HG03469 (cell line): ENCODE results near the gene CLDN25.

Experiments
- ATAC-seq: cut with Tn5 transposase; IDR thresholded peaks from one replicate; pipeline ENCODE4 v1.9.1; 2021; ENCODE audit warnings: mild to moderate bottlenecking, moderate library complexity, moderate number of reproducible peaks; ENCODE audit not compliant: unreplicated experiment

Gene CLDN25

DNA sequence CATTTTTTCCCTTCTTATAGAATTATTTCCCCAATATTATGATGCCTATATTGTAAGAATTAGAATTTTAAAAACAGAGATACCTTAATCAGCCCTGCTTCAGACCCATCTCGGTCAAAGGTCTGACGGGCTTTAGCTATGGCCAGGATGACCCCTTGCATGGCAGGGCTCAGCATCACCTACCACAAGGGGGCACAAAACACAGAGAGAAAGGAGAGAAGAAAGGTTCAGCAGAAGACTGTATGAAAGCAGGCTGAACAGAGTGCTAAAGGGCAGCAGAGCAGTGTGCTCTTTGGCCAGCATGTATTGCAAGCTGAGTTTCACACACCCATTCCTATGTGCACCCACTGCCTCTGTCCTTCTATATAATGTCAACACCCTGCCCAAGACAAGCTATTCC is 26.8 kb downstream of the CLDN25 start:
- ATAC-seq: no peak

GRCh38 chr11:113808931-113809330 is 29.3 kb downstream of the CLDN25 start:
- ATAC-seq: no peak

- no peak for ATAC-seq
Measured at GRCh38 chr11:113814181-113814580, 34.6 kb downstream of the CLDN25 start.

DNA sequence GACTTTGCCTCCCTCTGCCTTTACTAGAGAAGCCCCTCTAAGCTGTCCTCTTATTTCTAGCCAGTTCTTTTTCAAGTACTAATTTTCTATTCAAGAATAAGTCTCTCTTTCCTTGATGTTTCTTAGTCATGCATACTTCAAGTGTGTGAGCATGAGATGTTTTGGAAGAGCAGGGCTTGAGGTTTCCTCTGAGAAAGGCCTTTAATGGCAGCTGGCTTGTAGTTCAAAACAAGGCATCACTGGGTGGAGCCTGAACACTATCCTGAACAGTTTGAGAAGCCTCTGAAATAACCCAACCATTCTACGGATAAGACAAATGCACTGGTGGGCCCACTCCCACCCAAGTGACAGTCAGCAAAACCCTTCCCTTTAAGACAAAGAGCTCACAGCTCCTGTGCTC is 37.6 kb downstream of the CLDN25 start:
- ATAC-seq: no peak

DNA sequence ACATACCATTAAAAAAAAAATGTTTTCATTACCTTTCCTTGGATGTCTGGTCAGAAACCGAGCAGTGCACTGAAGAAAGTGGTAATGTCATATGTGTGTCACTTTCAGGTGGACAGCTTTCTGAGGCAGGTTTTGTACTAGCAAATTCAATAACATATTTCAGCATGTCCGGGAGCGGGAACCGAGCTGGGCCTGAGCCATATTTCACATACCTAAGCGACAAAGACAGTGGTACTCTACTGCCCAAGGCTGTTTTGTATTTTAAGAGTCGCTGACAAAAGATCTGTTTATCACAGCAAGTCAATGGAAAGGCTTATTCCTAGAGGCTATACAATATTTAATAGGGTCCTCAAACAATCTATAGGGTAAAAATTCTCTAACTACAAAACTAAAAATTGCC is 38.0 kb downstream of the CLDN25 start:
- ATAC-seq: no peak

DNA sequence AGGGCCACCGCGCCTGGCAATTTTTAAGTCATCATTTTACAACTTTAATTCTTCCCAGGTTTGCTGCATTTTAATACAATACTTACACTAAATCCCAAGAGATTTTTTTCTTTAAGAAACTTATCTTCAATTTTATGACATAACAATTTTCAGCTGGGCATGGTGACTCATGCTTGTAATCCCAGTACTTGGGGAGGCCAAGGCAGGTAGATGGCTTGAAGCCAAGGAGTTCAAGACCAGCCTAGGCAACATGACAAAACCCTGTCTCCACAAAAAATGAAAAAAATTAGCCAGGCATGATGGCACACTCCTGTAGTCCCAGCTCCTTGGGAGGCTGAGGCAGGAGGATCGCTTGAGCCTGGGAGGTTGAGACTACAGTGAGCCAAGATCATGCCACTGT is 38.8 kb downstream of the CLDN25 start:
- ATAC-seq: no peak

DNA sequence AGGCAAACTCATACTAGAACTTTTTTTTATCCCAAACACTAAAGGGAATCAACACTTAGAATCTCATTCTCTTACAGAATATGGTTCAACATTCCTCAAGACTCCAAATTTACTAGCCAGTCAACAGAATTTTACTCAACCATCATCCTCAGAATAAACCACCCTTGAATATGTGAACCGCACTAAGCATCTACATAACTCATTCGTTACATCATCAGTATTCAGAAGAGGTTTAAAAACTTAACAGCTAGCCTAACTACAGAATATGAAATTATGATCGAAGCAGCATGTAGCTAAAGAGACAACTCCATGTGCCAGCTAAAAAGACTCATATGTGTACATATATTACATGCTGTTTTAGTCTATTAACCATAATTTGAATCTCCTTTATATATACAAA is 47.9 kb downstream of the CLDN25 start:
- no peak for ATAC-seq

DNA sequence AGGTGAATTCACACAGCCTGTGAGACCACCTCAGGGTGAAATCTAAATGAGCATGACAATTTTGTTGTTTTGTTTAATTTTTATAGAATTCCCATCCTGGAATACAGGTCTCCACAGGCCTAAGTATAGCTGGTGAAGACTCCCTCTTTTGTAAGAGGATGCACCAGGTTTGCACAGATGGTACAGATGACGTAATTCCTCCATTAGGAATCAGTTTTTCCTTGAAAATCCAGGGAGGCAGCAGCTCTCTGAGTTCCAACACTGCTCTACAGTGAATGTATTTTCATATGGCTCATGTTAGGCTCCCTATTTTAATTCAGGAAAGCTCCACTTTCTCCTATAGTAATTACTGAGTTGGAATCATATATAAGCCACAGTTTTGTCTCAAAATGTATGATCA is 48.6 kb downstream of the CLDN25 start:
- no peak for ATAC-seq

DNA sequence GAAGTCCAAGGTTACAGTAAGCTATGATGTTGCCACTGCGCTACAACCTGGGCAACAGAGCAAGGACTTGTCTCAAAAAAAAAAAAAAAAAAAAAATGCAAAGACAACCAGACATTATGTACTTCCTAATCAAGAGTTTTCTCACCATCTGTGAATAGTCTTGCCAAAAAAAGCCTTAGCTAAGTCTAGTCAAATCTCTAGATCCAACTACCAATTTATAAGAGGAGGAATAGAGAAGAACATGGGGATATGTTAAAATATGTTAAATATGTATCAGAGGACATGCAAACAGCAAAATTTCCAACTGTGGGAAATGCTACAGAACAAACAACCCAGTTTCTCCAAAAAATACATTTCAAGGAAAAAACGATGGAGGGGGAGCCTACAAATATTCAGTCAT is 50.2 kb downstream of the CLDN25 start:
- ATAC-seq: no peak
